Mesenteric fat pad (tissue), 1 donor: ENCODE measurements around the gene ZNF462. TPM values are rescaled to one million over a fixed set of nuclear protein-coding genes. Genes with fewer than 3 reads are reported as not detected.

Source experiments
- DNase-seq: peaks from one replicate; pipeline ENCODE4 v3.0.0-alpha.2; 2020; ENCODE audit warnings: low spot score
- total RNA-seq: library from RNA; stranded (reverse); fragmentation: NEBNext Ultra II Directional; extraction: Animal tissue kit (Norgen Biotek cat#: 25700); gene quantifications from one replicate; pipeline ENCODE4 v1.2.1, GENCODE V29; 2021
- donor health status: DM: yes; HTN: yes; CAD: no.

Gene ZNF462
- total RNA-seq, 1 donor from 2014 or later, result 45.2 TPM

- DNase-seq, result no peak
These were observed 701 bp upstream of the ZNF462 start for GRCh38 chr9:106862110-106862820.

GRCh38 chr9:106864373-106865143, 1.6 kb downstream of the ZNF462 start:
- DNase-seq, result no peak

- DNase-seq, result no peak
These were observed 3.3 kb downstream of the ZNF462 start for GRCh38 chr9:106866243-106866642.

GRCh38 chr9:106867286-106867685, 4.3 kb downstream of the ZNF462 start:
- no peak for DNase-seq

- no peak for DNase-seq
These were observed 5.1 kb downstream of the ZNF462 start for GRCh38 chr9:106868087-106868486.

- no peak for DNase-seq
These were observed 5.6 kb downstream of the ZNF462 start for GRCh38 chr9:106868565-106868964.

- no peak for DNase-seq
These were observed 6.1 kb downstream of the ZNF462 start for GRCh38 chr9:106869028-106869427.

- no peak for DNase-seq
These were observed 6.5 kb downstream of the ZNF462 start for GRCh38 chr9:106869458-106869857.

GRCh38 chr9:106872641-106873040, 9.7 kb downstream of the ZNF462 start:
- no peak for DNase-seq

- no peak for DNase-seq
These were observed 11.1 kb downstream of the ZNF462 start for GRCh38 chr9:106874031-106874430.

- DNase-seq, result no peak
These were observed 11.7 kb downstream of the ZNF462 start for GRCh38 chr9:106874652-106875051.

GRCh38 chr9:106875529-106875928, 12.6 kb downstream of the ZNF462 start:
- DNase-seq, result no peak

- no peak for DNase-seq
These were observed 14.4 kb downstream of the ZNF462 start for GRCh38 chr9:106877345-106877744.

GRCh38 chr9:106878081-106878837, 15.3 kb downstream of the ZNF462 start:
- DNase-seq, result no peak

- DNase-seq, result no peak
These were observed 16.0 kb downstream of the ZNF462 start for GRCh38 chr9:106878934-106879333.

- no peak for DNase-seq
These were observed 16.5 kb downstream of the ZNF462 start for GRCh38 chr9:106879439-106879882.

- no peak for DNase-seq
These were observed 17.1 kb downstream of the ZNF462 start for GRCh38 chr9:106880081-106880480.

GRCh38 chr9:106880863-106881262, 17.9 kb downstream of the ZNF462 start:
- no peak for DNase-seq

- no peak for DNase-seq
These were observed 20.1 kb downstream of the ZNF462 start for GRCh38 chr9:106883030-106883429.

GRCh38 chr9:106883626-106884190, 20.7 kb downstream of the ZNF462 start:
- DNase-seq, result no peak

GRCh38 chr9:106885451-106885850, 22.5 kb downstream of the ZNF462 start:
- DNase-seq, result no peak
